ENCODE data around the gene MBD3L2.
A peak's percentile ranks its signal among the peaks of the same experiment; 100 is the strongest.

Gene MBD3L2

GRCh38 chr19:7088999-7089398 lies 39.9 kb downstream of the MBD3L2 start:
- no peak overlapping the region for H3K4me3 ChIP-seq (ENCODE audit: control insufficient read depth, low read depth, low read length)
- DNase-seq (ENCODE audit: low read depth): no peak
- no peak for TF ChIP-seq CTCF (conservative IDR thresholded peaks at IDR 0.05; ENCODE audit: control insufficient read depth, insufficient read depth, low read depth, low read length)

- no peak for TF ChIP-seq CTCF (conservative IDR thresholded peaks at IDR 0.05; ENCODE audit: control insufficient read depth, insufficient read depth, low read depth, low read length)
- no peak for DNase-seq (ENCODE audit: low read depth)
- H3K4me3 ChIP-seq (ENCODE audit: control insufficient read depth, low read depth, low read length): peak overlapping the region; percentile 66
Observed at GRCh38 chr19:7098096-7098495, 49.0 kb downstream of the MBD3L2 start.

GRCh38 chr19:7098701-7099596 lies 49.8 kb downstream of the MBD3L2 start:
- DNase-seq (ENCODE audit: low read depth): peak; percentile 86
- no peak for TF ChIP-seq CTCF (conservative IDR thresholded peaks at IDR 0.05; ENCODE audit: control insufficient read depth, insufficient read depth, low read depth, low read length)
- H3K4me3 ChIP-seq (ENCODE audit: control insufficient read depth, low read depth, low read length): peak overlapping the region; percentile 66

GRCh38 chr19:7099597-7099921 lies 50.4 kb downstream of the MBD3L2 start:
- H3K4me3 ChIP-seq (ENCODE audit: control insufficient read depth, low read depth, low read length): peak overlapping the region; percentile 66
- no peak for DNase-seq (ENCODE audit: low read depth)
- no peak for TF ChIP-seq CTCF (conservative IDR thresholded peaks at IDR 0.05; ENCODE audit: control insufficient read depth, insufficient read depth, low read depth, low read length)

Measured in fibroblast of mammary gland (primary cell).